NCI-H1105 treated with DMSO at 0.1 percent for 48 hours (cell line): ENCODE data around the gene CLGN.
A peak's percentile ranks its signal among the peaks of the same experiment; 100 is the strongest.

Experiments used
- DNase-seq: peaks from one replicate; lab custom pipeline; 2025; lab: John Stamatoyannopoulos, UW

CLGN gene

DNA sequence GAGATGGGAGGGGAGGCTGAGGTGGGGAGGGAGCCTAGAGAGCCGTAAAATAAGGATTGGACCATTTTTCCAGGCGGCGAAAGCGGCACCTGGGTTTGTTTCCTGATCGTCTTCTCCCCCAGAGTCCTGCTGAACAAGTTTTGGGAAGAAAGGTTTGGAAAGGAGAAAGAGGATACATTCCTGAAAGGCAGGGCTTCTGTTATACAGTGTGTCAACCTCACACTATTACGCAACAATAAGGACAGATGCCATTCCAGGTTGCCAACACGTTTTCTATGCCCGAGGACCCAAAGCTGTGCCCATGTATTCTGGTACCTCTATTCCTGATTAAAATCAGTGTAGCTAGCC, 53.3 kb downstream of the CLGN start:
- no peak for DNase-seq

DNA sequence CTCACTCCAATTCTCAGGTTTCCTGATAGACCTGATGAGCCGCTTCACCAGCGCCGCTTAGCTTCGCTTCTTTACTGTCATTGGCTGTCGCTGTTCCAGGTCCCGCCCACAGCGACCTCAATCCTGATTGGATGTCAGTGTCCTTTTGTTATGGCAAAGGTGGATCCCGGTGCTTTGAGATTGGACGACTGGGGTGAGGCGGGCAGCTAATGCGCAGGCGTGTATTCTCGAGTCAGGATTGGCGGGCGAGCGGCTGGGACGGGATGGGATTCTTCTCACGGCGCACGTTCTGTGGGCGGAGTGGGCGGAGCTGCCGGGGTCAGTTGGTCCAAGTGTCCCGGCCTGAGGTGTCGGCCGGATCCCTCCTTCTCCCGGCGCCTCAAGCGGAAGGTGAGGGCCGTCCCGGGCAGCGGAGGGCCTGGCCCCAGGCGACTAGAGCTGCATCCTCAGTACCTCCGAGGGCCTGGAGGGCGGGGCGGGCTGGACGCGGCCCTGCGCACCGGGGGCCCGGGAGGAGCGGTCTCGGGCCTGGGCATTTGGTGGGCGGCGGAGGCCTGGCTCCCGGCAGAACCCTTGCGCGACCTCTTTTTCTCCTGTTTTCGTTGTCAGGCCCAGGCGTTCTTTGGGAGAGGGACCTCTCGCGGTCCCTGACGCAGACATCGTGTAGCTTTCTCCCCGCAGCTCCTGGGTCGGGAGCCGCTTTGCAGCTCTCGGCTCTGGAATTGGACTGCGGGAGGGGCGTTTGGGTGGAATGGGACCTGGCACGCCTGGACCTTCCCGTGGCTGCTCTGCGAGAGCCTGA, 53.9 kb downstream of the CLGN start, which contains the start of gene SCOC:
TSS of gene SCOC (plus strand) at position 319 of the 802 bp plus-strand sequence. CDS start 5,525 bp downstream, outside the sequence.
- DNase-seq, result peak; percentile 94

DNA sequence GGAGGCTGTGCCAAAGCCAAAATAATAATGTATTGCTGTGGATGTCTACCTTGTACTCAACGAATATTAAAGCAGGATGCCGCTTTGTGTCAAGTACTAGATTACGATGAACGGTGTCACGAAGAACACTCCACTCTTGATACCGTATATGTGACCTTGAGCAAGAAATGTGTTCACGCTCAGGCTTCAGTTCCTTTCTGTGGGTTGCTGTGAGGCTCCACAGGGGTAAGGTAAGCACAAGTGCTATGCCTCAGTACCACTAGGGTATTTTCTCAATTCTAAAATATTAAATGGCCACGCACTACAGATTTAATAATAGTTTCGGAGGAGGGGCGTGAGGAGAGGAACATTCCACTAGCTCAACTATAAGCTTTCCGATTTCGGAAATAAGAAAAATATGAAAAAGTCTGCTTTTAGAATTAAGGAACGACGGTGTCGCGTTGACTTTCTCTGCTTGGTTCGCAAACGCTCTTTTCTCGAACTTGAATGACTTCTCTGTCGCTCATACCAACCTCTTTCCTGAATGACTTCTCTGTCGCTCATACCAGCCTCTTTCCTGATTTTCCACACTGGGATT, 54.6 kb downstream of the CLGN start:
- DNase-seq, result no peak

DNA sequence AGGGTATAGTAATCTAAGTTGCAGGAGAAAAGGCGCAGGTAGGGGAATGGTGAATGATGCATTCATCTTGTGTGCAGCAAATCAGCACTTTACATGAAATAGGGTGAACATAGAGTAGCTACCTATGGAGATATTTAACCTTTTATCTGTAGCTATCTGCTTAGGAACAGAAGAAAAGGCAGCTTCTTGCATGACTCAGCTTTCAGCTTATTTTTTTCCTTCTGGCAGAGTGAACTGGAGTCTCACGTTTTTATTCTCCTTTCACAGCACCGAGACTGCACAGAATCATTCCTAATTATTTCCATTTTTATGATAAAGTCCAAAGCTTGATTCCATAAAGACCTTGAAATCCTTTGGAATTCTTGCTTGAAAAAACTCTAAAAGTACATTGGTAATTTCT, 58.8 kb downstream of the CLGN start:
- no peak for DNase-seq

DNA sequence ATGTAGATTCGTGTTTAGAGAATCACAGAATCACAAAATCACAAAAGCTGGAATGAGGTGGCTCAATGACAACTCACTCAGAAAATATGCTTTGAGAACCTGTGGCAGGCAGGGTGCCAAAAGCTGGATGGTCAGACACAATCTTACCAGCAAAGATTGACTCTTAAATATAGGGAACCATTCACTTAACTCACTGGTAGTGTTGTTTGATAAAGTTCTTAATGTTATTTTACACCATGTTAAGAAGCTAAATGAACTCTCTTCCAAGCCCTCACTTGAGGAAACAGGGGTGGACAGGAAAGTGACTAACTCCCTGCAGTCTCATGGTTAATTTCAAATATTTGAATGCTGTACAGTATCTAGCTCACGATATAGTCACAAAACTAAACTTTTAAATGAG, 59.7 kb downstream of the CLGN start:
- no peak for DNase-seq

DNA sequence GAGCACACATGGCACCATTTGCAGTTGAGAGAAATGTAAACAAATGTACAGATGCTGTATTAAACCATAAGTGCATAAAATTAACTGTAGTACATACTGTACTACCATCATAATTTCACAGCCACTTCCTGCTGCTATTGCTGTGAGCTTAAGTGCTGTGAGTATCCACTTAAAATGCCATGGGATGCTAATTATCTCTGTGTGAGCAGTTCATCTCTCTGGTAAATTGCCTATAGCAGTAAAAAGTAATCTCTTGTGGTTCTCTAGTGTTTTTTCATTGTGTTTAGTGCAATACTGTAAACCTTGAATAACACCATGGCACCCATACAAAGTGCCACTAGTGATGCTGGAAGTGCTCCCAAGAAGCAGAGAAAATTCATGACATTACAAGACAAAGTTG, 63.9 kb downstream of the CLGN start:
- DNase-seq, result peak; percentile 78

DNA sequence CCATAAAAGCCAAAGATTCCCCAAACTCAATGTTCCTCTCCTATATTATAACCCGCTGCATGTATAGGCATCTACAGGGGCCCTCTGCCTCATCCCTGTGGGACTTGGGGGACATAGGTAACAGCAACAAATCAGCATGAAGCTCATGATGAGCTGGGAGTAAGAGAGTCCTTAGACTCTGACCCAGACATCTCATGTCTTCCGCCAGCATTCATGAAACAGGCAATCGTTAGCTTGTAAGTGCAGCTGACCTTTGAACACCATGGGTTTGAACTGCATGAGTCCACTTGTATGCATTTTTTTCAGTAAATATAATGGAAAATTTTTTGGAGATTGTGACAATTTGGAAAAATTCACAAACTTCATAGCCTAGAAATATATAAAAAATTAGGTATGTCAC, 64.4 kb downstream of the CLGN start:
- no peak for DNase-seq

DNA sequence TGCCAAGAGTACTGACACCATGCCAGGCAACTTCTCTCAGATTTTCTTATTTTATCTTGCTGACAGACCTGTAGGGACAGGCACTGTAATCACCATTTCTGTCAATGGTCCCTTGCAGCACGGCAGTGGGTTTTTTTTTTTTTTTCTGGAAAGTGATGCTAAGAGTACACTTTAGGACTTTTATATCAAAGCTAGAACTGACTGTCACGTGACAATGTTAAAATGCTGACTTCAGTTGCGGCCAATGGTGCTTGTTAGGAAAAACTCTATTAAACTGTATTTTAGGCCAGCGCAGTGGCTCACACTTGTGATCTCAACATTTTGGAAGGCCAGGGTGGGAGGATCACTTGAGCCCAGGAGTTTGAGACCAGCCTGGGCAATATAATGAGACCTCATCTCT, 66.3 kb downstream of the CLGN start:
- DNase-seq, result no peak

DNA sequence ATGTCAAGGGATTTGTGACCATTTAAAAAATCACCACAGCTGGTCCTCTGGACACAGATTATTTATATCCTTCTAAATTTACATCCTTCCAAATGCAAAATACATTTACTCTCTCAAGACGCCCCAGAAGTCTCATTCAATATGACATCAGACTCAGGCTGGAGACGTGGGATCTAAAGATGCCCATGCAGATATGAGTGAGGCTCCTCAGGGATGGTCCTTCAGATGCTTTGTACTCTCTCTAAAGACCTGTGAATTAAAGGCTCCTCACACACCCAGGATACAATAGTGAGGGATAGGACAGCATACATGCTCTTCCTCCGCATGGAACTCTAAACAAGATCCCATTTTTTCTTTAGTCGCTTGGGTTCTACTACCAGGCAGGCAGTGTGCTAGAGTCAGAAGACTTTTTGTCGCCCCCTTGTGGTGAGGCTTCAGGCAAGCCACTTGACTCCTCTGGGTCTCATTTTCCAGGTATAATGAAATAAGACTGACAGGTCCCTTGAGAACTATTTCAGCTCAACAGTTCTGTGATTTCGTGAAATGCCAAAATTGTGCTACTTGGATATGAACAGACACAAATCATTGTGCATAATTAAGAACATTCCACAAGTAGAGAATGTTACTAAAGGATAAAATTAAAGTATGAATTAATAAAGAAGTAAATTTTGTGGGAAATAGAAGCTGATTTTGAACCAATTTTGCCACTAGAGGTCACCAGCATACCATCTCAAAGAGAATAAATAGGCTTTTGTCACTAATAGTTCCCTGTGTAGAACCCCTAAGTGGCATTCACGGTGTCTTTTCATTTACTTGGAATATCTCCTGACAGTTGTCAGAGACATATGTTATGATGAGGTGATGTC, 67.7 kb downstream of the CLGN start:
- peak; percentile 79 for DNase-seq

DNA sequence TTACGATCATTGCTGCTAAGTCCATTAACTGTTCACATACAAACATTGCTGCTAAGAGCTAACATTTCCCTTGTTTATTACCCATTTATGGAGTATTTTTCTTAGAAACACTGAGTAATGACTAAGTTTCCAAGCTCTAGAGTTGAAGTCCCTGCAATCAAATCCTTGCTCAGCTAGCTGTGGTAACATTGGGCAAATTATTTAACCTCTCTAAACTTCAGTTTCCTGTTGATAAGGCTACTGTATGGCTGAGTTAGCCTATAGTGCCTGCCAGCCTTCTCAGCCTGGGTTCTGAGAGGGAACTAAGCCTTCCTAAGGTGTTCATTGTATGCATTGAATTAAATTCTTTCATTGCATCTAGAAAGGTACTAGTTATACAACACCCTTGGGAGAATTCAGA, 69.2 kb downstream of the CLGN start:
- DNase-seq, result no peak

DNA sequence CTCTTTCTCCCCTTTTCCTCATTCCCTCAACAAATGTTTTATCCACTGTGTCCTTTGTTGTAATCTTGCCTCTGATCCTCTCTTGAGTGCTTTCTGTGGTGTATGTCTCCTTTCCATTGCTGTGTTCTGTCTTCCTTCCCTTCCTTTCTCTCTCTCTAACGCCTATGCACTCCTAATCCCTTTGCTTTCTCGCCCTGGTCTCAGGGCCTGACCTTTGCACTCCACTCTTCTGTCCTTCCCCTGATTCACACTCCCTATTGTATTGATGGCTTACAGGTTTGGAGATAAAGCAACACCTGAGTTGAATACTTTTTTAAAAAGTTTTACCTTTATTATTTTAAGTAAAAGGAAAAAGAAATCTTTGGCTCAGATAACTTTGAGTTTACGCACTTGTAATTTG, 69.6 kb downstream of the CLGN start:
- no peak for DNase-seq

DNA sequence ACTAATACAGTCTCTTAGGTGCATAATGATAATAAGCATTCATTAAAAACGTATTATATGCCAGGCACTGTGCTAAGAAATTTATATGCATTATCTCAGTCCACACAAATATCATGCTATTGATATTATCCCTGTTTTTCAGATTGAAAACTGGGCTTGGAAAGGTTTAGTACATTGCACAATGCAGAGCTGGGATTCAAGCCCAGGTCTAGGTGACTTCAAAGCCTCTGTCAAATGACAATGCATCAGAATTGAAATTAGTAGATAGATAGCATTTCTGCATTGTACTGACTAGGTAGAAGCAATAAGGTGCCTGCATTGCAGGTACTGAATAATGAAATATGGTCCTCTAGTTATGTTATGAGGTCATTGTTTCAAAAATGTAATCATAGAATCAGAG, 72.2 kb downstream of the CLGN start:
- DNase-seq, result no peak

DNA sequence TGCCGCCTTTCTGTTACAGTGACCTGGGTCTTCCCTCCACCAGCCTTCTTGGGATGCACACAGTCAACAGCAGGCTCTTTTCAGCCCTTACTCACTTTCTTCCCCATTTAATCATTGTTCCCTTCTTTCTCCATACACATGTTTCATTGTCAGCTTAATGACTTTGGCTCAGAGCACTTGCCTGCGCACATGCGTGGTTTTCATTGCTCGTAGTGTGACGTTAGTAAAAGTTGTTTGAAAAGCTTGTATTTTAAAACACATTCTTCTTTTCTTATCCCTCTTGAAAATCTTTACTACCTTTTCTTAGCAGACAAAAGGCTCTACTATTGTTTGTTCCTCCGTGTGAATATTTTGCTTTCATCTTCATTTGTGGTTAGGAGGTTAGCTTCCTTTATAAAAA, 73.7 kb downstream of the CLGN start:
- DNase-seq, result no peak

DNA sequence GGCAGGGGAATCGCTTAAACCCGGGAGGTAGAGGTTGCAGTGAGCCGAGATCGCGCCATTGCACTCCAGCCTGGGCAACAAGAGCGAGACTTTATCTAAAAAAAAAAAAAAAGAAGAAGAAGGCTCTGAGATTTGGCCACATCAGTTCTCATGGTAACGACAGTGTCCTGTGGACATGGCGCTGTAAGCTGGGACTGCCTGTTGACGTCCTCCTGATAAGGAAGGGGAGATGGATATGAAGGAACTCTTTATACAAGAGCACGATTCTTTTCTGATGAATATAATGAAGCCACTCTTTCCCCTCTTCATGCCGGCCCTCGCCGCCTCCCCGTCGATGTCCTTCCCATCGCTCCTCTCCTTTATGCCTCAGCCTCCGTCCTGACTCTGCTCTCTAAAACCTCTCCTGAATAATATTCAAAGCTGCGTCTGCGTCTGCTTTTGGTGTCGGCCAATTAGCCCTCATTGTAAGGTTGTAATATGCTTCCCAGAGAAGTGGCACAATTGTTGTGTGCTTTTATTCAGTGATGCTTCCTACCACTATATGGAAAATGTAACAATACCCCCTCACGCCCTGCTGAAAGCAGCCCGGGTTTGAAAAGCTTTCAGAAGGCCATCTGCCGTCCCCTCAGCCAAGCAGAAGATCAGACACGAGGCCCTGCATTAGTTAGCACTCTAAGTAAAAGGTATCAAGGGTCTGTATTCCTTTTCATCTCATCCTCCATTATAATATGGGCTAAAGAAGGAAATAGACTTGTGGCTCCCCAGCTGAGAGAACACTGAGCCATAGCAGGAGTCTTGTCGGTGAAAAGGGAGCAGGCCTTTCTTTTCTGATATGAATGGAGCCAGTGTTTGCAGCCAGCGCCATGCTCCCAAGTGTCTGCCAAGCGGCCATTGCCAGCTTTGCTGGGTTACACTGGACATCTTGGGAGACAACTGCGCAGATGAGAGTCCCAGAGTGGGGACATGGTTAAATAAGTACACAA, 76.1 kb downstream of the CLGN start:
- DNase-seq, result no peak

DNA sequence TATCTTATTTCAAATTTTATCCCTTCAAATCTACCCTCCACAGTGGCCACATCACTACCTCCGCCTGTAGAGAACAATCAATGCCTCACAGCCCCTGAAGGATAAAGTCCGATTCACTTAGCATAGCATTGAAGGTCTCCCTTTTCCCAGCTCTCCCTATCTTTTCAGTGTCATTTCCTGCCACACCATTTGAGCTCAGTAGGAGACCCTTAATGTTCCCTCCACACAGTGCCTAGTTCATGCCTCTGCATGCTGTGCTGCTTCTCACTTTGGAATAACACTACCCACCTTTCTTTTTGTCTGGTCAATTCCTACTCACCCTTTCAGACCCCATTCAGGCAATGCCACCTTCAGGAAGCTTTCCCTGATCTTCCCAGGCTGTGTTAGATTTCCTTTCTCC, 77.6 kb downstream of the CLGN start:
- no peak for DNase-seq

DNA sequence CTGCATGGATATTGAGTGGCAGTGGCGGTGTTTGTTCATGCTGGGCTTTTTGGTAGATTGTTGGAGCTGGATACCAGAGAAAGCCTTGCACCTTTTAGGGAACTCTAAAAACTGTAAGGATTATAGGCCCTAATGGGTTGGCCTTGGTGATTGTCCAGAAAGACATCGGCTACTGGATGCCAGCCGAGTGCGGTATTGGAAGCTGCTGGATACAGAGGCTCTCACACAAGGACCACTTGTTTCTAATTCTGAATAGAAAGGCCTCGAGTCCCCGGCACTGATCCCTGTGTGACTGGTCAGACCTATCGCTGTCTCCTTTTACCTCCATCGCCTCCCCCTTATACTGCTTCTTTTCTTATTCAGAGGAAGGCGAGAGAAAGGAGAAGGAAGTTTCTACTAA, 81.3 kb downstream of the CLGN start:
- DNase-seq, result no peak

DNA sequence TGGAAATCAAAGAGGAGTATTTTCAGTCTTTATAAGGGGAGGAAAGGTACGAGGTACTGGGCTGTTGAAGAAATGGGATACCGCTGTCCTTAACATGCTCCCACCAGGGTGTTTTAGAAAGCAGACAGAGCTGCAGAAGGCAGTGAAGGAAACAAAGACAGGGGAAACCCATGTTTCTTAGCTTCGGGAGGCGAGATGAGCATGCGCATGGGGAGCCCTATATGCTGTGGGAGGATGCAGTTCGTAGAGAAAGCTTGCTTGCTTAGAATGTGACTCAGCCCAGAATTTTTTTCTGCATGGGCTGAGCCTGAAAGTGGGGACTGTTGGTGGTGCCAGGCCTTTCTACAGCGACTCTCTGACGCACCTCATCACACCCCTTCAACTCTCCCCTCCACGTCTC, 82.8 kb downstream of the CLGN start:
- no peak for DNase-seq

DNA sequence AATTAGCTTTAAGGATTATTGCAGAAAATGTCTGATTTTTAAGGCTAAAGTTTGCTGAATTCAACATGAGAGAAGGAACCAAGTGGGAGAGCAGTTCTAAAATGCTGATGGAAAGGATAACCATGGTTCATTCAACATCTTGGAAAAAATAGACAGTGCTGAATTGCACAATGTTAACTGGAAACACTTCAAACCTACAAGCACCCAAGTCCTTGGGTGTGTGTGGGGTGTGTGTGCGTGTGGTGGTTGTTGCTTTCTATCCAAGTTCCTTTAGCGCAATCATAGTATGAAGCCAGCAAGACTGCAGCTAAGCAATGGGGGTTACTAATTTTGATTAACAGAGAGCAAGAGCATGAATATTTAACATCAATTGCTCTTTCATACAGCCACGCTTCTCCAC, 83.3 kb downstream of the CLGN start:
- no peak for DNase-seq

DNA sequence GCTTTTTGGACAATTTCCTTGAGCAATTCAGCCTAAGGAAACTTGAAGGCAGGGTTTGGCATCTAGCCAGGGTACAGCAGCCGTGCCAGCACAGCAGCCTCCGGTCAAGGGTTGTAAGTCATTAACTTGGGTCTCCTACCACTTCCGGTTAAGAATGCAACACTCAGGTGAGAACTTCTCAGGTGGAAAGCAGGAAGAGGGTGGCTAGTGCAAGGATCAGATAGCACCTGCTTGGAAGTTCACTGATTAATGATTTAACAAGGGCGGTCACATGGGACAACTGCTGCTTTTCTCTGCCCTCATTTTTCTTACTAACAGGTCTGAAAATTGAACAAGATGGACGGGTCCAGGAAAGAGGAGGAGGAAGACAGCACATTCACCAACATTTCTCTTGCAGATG, 84.1 kb downstream of the CLGN start:
- no peak for DNase-seq

DNA sequence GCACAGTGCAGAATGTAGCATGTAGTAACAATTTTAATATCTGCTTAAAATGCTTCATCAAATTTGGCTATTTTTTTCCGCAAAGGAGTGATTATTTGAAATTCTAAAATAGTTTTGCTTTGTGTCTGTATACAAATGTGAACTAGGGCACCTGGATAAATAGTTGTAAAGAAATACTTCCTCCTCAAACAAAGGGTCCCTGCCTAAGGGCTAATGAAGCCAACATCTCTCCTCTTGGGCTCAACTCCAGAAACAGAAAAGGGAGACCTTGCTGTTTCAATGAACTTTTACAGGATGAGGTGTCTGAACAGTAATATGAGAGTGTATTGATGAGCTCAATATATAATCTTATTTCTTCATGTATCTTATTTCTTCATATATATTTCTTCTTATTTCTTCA, 84.8 kb downstream of the CLGN start:
- no peak for DNase-seq
